ENCODE data around the gene MAML2.

- TF ChIP-seq, protein P1, sequence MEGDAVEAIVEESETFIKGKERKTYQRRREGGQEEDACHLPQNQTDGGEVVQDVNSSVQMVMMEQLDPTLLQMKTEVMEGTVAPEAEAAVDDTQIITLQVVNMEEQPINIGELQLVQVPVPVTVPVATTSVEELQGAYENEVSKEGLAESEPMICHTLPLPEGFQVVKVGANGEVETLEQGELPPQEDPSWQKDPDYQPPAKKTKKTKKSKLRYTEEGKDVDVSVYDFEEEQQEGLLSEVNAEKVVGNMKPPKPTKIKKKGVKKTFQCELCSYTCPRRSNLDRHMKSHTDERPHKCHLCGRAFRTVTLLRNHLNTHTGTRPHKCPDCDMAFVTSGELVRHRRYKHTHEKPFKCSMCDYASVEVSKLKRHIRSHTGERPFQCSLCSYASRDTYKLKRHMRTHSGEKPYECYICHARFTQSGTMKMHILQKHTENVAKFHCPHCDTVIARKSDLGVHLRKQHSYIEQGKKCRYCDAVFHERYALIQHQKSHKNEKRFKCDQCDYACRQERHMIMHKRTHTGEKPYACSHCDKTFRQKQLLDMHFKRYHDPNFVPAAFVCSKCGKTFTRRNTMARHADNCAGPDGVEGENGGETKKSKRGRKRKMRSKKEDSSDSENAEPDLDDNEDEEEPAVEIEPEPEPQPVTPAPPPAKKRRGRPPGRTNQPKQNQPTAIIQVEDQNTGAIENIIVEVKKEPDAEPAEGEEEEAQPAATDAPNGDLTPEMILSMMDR (conservative IDR thresholded peaks at IDR 0.05) = no peak
- TF ChIP-seq EZH2 (IDR thresholded peaks at IDR 0.05; ENCODE audit: low read depth) = no peak
Measured at GRCh38 chr11:96180341-96180740, 162.7 kb downstream of the MAML2 start.

All from PC-9 (cell line).